Measurements from ENCODE around the gene PEAK1.
A peak's percentile ranks its signal among the peaks of the same experiment; 100 is the strongest.
"Not testable (repeated sequence)": the region's sequence is repeated elsewhere in the genome, so short reads cannot be mapped to it uniquely, and the experiment has no call there.

The PEAK1 gene

GRCh38 chr15:77171221-77171967 lies 248.5 kb downstream of the PEAK1 start:
- DNase-seq = no peak

DNA sequence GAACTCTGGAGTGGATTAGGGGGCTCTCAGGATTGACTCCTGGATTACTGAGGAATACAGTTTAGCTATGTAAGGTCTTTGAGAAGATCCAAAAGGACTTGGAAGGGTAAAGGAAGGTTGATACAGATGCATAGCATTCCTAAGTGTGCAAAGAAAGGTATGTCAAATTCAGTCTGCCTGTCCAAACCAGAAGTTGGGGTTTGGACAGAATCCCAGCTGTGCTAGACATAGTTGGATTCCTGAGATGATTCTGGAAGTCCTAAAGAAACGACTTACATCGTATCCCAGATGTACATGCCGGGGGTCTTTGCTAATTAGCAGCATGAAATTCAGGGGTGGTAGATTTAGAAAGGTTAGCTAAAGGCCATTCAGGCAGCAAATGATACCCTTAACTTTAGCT lies 251.3 kb downstream of the PEAK1 start:
- DNase-seq = no peak

DNA sequence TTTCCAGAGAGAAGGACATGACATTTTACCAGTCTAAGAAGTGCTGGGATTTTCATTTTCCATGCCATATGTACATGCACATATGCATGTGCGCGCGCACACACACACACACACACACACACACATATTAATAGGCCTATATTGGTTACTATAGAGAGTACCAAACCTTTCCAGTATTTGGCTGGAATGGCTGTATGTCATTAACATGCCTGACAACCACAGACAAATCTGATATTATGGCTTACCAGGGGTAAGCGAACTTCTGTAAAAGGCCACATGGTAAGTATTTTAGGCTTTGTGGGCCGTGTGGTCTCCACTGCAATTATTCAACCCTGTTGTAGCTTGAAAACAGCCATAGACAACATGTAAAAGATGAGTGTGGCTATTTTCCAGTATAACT lies 251.8 kb downstream of the PEAK1 start:
- DNase-seq = no peak

DNA sequence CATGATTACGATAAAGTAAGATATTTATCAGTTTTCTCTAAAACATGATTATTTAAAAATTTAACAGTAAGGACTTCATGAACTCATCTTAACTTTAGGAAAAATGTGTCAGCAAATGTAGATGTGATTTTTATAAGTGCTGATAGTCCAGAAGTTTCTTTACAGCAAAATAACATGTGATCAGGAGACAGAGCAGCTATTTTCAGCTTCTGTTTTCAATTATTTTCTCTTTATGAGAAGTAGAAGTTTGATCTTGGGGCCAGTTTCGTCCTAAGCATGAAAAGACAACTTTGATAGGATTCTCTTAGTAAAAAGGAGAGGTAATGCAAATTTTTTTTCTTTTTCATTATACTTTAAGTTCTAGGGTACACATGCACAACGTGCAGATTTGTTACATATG lies 252.5 kb downstream of the PEAK1 start:
- DNase-seq = no peak

DNA sequence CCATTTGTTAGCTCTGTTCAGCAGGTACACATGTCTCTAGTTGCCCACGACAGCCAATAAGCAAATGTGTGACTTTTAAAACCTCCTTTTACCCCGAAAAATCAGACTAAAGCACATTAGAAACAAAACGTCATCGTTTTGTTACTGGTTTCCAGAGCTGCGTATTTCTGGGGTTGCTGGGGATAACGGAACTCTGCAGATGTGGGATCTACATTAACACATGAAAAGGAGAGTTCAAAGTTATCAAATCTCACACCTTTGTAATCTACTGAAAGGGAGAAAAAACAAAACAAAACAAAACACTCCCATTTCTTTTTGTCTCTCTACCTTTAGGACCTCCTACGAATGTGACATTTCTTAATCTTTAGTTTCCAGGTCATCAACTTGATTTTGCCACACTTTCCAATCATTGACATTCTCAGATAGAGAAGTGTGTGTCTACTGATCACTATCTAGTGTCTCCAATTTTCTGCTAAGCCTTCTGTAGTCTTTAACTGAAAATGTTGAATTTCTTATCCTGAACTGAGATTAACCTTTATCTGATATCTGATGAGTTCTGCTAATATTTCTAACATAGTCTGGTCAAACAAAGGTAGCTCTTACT lies 256.0 kb downstream of the PEAK1 start:
- DNase-seq = no peak

GRCh38 chr15:77162872-77163633 lies 256.9 kb downstream of the PEAK1 start:
- peak; percentile 64 for DNase-seq

DNA sequence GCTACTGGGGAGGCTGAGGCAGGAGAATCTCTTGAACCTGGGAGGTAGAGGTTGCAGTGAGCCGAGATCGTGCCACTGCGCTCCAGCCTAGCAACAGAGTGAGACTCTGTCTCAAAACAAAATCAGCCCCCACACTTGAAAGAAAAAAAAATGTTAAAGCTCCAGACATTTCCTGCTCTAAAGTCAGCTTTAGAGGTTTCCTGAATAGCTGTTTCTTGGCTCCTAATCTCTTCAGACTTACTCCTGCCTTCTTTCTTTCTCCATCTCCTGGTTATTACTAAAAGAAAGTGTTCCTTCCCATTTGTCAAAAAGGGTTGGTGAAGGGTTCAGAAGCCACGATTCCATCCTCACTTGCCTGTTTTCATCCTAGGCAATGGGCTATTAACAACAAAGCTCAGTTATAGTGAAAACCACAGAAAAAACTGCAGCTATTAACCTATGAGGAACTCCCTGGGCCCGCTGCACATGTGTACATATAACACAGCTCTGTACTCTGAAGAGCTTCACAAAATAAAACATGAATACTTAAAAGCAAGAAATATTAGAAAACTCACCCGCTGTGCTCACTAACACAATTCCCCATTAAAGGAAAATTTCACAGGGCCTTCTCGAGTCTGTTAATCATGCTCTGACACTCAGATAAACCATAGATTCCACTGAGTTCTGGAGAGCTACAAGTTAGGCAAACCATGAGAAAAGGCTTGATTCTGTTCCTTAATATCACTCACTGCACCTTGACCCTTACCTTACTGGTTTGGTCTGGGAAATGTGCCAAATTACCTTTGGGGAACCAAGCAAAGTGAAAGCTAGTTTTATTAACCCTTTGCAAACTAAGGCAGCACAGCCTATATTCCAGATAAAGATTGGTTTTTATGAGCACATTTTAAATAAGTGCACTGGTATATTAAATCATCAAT lies 259.1 kb downstream of the PEAK1 start:
- peak; percentile 25 for DNase-seq

DNA sequence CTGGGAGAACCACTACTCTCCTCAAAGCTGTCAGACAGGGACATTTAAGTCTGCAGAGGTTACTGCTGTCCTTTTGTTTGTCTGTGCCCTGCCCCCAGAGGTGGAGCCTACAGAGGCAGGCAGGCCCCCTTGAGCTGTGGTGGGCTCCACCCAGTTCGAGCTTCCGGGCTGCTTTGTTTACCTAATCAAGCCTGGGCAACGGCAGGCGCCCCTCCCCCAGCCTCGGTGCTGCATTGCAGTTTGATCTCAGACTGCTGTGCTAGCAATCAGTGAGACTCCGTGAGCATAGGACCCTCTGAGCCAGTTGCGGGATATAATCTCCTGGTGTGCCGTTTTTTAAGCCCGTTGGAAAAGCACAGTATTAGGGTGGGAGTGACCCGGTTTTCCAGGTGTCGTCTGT lies 263.9 kb downstream of the PEAK1 start:
- not testable (repeated sequence) for DNase-seq

- no peak for DNase-seq
These were observed 271.7 kb downstream of the PEAK1 start for GRCh38 chr15:77148191-77148590.

DNA sequence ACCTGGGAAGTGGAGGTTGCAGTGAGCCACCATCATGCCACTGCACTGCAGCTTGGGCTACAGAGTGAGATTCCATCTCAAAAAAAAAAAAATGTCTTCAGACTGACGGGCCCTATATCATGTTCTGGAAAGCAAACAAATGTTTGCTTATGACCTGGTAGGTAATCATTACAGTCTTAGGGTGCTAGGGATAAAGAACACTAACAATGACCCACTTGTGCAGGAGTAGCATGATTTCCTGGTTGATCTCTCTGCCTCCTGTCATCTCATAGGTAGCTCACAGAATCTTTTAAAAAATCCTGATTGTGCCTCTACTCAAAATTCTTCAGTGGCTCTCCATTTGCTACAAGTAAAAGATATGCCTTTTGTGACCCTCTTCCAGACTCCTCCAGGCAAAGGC lies 274.5 kb downstream of the PEAK1 start:
- DNase-seq = no peak

DNA sequence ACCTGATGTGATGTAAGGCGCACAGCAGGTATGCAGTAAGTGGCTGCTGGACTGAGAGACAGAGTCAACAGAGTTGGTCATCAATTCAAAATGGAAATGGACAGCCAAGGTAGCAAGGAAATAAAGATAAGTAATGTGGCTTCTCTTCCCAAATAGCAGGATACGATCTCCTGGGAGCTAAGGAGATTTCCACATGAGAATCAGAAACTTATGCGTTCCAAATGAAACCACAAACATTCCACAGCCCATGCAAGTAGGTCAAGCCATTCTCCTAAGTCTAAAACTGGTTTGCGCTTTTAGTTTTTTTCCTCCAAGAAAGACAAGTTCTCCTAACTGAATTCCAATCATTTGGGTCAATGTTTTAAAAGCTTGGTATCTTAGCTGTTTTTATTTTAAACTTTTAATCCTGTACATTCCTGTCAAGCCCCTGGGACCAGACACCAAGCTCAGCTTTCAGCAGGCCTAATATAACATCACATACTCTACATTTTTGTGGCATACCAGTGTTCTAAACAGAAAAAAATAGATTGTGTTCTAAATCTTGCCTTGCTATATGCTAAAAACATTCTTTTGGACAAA lies 275.3 kb downstream of the PEAK1 start:
- DNase-seq = no peak

GRCh38 chr15:77144026-77144425 lies 275.9 kb downstream of the PEAK1 start:
- DNase-seq = no peak

DNA sequence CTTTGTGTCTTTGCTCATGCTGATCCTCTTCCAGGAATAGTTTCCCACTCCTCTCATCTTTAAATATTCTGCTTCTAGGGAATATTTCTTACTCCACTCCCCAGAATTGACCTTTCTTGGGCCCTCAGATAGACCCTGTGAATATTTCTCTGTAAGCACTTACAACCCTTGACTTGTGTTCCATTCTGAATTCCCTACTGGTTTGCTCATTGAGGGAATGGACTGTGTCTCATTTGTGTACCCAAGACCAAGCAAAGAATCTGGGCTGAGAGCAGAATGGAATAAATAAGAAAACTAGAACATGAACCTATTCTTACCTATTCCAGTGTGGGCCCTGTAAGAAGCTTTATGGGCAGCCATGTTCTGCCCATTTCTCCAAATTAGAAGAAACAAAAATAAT lies 276.3 kb downstream of the PEAK1 start:
- DNase-seq = no peak

DNA sequence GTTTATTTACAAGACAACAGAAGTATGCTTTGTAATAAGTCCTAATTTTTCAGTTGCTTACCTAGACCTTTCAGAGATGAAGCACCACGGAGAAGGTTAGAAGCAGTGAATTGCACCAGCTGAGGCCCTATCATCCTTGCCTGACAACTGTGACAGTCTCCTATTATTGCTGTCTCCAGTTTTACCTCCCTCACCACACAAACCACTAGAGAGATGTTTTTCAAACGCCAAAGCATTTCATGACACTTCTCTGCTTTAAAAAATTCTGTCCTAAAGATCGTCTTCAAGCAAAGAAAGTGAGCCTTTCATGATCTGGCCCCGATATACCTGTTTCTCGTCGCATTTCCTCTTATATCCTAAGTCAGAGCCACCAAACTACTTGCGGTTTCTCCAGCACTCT lies 276.7 kb downstream of the PEAK1 start:
- DNase-seq = no peak

DNA sequence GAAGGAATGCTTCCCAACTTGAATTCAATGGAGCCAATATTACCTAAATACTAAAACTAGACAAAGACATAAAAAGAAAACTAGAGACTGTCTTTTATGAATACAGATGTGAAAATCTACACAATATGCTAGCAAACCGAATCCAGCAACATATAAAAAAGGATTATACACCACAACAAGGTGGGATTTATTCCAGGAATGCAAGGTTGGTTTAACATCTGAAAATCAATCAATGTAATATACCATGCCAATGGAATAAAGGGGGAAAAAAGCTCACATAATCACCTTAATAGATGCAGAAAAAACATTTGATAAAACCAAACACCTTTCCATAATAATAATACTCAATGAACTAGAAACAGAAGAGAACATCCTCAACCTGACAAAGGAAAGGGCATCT lies 279.7 kb downstream of the PEAK1 start:
- DNase-seq = no peak

DNA sequence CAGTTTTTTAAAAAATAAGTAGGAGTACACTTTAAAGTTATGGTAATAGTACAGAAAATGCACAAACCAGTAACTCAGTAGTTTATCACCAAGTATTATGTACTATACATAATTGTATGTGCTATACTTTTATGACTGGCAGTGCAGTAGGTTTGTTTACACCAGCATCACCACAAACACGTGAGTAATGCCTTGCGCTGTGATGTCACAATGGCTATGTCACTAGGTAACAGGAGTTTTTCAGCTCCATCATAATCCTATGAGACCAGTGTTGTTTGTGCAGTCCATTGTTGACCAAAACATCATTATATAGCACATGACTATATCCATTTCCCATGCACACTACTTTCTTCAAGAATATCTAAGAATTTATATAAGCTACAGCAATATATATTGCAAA lies 280.6 kb downstream of the PEAK1 start:
- DNase-seq = no peak

GRCh38 chr15:77138167-77138522 lies 281.8 kb downstream of the PEAK1 start:
- DNase-seq = no peak

GRCh38 chr15:77135181-77135580 lies 284.7 kb downstream of the PEAK1 start:
- no peak for DNase-seq

DNA sequence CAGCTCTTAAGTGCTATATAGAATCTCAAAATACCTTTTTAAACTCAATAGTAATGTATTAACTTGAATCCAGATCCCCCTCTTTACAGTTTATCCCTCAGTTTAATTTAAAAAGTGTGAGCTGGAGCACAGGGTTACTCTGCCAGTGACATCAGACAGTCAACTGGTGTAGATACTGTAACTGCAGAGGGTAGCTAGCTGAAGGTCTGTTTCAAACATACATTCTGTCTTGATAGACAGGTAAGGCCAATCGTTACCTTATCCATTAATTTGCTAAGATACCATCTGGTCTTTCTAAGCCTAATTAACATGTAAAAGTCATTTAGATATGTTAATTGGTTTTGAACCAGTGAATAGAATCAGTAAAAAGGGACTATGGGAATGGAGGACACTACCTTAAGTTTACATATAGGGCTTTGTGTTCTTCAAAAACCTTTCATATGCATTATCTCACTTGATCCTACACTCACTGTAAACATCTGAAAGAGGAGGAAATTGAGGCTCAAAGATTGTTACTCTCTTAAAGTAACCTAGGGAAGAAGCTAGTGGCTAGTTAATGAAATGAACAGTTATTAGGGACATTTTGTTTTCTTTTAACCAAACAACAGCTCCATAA lies 289.5 kb downstream of the PEAK1 start:
- DNase-seq = no peak

DNA sequence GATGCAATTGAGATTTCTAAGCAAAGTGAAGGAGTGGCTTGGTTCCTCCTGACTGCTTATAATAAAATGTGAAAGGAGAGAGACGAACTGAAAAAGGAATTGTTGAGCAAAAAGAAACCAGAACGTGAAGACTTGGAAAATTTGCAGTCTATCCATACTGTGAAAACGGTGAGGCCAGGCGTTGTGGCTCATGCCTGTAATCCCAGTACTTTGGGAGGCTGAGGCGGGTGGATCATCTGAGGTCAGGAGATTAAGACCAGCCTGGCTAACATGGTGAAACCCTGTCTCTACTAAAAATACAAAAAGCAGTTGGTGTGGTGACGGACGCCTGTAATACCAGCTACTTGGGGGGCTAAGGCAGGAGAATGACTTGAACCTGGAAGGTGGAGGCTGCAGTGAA lies 292.3 kb downstream of the PEAK1 start:
- DNase-seq = no peak

GRCh38 chr15:77126529-77127326 lies 293.2 kb downstream of the PEAK1 start:
- no peak for DNase-seq
